Peyer's patch (tissue), 4 donors: Measurements from ENCODE around the gene PPM1L.

Experiments
- CTCF ChIP-seq, 6 experiments: fragments of 450-650 bp in 4 of 6; fragments of 200-600 bp in 2 of 6; sonication (generic) in 1 of 6; IDR thresholded peaks; one replicate each; pipeline ENCODE4 v1.5.1; 2017 to 2019; ENCODE audit warnings: antibody characterized with exemption in 6 of 6, mild to moderate bottlenecking in 3 of 6, moderate library complexity in 1 of 6
- POLR2A ChIP-seq, 2 donors: fragments of 450-650 bp; IDR thresholded peaks; one replicate each; pipeline ENCODE4 v1.5.1; 2017; ENCODE audit warnings: antibody characterized with exemption in 2 of 2, mild to moderate bottlenecking in 2 of 2, moderate library complexity in 2 of 2

- TF ChIP-seq CTCF (IDR thresholded peaks at IDR 0.05) (no peak), POLR2A (IDR thresholded peaks at IDR 0.05) (no peak)
Measured at GRCh38 chr3:160987982-160988964, 232.2 kb downstream of the PPM1L start.
